Activated T-cell treated with anti-CD3 and anti-CD28 coated beads, Interleukin-2, amount 50 U/mL, for 1 hour (primary cell): Measurements from ENCODE around the gene ERICH3.

Experiments used
- DNase-seq: peaks from one replicate; pipeline ENCODE4 v3.0.0-alpha.2; 2020

The ERICH3 gene

DNA sequence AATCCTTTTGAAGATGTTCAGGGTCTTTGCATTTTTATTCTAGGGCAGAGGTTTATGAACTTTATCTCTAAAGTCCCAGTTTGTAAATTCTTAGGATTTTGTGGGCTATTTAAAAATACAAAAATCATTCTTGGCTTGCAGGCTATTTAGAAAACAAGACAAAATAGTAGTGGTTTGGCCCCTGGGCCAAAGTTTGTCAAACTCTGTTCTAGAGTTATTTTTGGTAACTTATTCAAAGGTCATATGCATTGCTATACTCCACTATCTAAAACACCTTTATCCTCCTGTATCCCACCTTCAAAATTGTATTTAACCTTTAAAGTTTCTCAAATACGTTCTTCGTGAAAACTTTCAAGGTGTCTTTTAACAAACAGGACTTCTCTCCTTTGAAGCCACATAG lies 85.7 kb downstream of the ERICH3 start:
- DNase-seq = no peak

DNA sequence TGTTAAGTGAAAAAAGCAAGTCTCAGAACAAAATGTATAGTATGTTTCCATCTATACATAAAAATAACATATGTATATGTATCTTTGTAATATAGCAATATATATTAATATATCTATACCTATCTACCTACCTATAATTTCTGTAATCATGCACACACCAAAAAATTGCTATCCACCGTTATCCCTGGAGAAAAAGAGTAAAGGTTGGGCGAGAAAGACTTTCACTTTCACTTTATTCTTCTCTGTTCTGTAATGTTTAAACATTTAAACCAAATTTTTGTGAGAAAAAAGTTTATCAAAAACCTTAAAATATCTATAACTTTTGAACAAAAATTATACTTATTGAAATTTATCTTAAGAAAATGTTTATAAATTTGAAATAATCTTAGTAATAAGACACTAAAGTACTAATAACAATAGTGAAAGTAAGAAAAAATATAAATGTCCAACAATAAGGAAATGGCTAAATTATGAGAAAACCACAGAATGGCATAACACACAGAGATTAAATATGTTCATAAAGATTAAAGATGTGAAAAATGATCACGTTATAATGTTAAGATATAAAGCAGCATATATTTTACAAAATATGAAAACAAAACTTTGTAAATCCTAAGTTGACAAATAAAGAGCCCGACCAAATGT lies 87.2 kb downstream of the ERICH3 start:
- DNase-seq = no peak

- DNase-seq = no peak
Measured at GRCh38 chr1:74584185-74584584, 89.4 kb downstream of the ERICH3 start.

DNA sequence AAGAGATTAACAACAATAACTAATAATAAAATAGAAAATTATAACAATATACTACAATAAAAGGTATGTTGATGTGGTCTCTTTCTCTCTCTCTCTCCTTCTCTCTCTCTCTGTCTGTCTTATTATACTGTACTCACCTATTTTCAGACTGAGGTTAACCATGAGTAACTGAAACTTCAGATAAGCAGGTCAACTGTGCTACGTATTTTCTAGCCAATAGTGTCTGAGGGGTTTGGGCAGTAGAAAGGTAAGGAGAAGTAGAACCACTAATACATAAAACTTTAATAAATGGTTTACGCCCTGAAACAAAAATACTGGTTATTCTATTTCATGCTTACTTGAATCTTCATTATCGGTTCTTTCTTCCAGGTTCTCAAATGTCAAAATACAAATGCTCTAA lies 90.2 kb downstream of the ERICH3 start:
- no peak for DNase-seq

DNA sequence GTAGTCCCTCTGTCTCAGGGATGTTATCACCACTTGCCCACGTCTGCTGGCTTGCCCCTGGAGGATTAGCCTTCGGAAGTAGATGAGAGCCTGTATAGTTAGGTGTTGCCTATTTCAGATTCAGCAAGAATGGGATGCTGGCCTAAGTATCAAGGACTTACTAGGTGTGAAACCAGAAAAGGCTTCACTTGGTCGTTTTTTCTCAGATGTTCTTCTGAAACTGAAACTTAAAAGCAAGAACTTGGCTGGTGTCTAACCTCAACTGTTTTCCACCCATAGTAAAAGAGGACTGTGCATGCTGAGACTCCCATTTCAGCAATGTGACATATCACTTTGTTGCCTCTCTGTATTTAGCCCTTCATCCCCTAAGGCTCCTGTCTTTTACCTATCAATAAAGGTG lies 94.2 kb downstream of the ERICH3 start:
- no peak for DNase-seq

GRCh38 chr1:74578101-74578500 lies 95.5 kb downstream of the ERICH3 start:
- no peak for DNase-seq

DNA sequence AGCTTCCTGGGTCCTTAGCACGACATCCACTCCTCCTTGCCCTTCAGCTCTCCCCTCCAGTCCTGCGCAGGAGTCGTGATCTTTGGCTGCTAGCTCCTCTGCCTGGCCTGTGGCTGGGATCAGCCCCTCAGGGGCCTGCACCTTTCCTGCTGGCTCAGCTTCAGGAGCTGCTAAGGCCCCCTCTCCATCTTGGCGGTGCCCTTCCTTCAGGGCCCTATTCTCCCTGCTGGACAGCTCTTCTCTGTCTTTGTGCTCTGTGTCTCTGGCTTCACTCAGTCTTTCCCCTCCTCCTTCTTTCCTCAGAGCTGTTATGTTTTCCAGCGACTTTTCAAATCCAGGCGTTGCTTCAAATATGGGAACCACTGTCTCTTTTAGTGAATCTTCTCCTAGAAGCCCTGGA lies 101.7 kb downstream of the ERICH3 start:
- DNase-seq = no peak

DNA sequence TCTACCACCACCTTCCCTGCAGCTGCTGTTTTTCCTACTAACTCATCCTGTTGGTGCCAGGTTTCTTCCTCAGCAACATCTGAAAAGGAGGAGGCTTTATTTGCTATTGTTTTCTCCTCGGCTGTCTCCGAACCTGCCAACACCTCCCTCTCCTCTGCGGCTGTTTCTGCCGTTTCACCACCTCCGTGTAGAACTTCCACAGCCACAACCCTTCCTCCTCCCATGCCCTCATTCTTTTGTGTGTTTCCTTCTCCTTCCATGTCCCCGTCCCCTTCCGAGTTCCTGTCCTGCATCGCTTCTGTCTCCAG lies 102.1 kb downstream of the ERICH3 start:
- DNase-seq = no peak

GRCh38 chr1:74570797-74571492 lies 102.6 kb downstream of the ERICH3 start:
- DNase-seq = no peak

GRCh38 chr1:74549932-74550331 lies 123.7 kb downstream of the ERICH3 start:
- DNase-seq = no peak

DNA sequence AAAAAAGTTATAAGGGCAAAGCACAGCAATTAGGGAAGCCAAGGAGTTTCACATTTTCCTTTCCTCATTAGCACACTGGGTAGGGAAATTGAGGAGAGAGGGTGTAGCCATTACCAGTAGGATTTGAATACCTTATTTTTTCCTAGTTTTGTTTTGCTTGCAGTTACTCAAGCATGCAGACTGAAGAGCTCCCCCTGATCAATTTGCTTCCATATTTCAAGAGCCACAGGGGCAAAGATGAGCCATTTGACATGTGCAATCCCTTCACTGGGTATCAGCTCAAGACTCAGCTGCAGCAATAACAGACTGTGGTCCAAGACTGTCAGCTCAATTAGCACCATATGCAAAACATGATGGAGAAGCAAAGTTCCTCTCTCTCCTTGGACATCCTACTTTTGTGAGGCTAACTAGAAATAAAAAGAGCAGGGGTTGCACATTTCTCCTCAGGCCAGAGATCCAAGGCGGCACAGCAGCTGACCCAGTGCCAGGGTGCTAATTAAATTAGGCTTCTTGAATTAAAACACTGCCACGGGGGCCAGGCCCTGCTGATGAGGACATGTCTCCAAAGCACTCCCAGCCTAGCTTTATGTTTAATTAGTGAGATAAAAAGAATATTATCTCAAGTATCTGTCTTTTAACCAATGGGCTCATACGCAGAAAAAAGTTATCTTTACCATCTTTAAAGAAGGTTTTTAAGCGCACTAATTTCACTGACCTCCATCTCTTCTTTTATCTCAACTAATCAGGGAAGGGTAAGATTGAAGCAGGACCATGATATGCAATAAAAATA lies 124.4 kb downstream of the ERICH3 start:
- DNase-seq = no peak

- DNase-seq = no peak
Measured at GRCh38 chr1:74545821-74546220, 127.8 kb downstream of the ERICH3 start.

GRCh38 chr1:74534241-74534640 lies 139.4 kb downstream of the ERICH3 start:
- DNase-seq = no peak

GRCh38 chr1:74531796-74532195 lies 141.8 kb downstream of the ERICH3 start:
- DNase-seq = no peak

DNA sequence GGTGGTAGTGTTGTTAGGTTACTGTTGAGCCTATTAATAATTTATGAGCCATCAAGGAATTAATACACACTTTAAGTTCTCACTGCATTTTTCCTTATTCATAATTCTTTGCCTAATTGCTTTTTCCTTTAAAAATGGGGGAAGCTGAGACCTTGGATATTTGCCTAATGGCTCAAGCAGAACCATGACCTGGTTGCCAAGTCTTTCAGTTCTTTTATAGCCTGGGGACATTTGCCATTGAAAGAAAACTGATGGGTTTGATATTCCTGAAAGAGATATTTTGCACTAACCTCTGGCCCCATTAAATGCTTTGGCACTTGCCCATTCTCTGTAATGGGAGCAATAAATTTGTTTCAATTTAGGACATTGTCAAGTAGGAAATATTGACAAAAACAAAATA lies 142.7 kb downstream of the ERICH3 start:
- no peak for DNase-seq

DNA sequence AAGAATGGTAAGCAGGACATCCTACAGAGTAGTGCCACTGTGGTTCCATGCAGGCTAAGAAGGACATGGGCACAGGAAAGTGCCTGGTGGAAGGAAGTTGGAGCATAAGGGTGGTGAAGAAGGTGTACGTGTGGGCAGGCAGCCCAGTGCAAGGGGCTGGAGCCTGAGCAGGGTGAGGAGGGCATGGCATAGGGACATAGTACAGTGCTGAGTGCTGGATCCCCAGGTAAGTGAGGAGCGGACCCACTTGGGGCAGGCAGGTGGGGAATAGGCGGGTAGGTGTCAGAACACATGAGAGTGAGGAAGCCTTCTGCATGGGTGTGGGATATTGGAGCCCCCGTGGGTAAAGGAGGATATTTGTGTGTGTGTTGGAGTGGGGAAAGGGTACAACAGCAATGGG lies 145.5 kb downstream of the ERICH3 start:
- no peak for DNase-seq

- DNase-seq = no peak
Measured at GRCh38 chr1:74526708-74527107, 146.9 kb downstream of the ERICH3 start.

DNA sequence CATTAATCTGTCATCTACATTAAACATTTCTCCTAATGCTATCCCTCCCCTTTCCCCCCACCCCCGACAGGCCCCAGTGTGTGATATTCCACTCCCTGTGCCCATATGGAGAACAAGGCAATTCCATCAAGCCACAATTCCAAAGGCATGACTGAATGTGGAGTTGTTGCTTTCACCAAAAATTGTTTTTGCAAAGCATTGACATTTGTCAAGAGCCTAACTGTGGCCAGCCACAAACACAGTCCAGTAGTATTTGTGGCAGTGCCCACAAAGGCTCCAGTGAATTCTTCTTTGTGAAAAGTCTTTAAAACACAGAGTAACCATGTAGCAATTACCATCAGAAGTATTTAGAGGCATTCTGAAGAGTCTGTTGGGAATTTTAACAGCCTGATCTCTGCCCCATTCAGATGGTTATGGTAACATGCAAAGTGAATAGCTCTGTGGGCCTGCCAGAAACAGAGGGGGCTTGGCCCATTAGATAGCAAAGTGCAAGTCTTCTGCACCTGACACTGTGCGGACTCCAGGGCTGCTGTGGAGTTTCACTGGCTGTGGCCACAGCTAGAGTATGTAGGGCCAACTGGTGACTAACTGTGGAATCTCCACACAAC lies 149.6 kb downstream of the ERICH3 start:
- no peak for DNase-seq

DNA sequence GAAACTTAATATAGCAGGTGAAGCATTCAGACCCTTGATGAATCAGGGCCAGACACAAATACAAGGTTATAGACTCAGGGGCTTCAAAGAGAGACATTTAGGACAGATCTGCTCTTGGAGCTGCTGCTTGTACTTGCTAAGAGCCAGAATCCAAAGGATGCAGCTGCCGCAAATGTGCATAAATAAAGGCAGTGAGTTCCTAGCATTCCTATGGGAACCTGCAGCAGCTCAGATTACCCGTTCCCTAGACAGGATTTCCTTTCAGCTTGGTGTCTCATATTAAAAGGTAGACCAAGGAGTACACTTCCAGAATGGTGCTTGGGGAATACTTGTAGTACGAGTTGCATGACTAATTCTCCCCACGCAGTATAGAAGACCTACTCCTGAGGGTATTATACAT lies 151.4 kb downstream of the ERICH3 start:
- no peak for DNase-seq
